ENCODE measurements around the gene GRM1.

GRM1 gene

GRCh38 chr6:146484411-146484810, 455.5 kb downstream of the GRM1 start:
- no peak for DNase-seq (ENCODE audit: low read depth)
